ENCODE results near the gene TPMT.

DNA sequence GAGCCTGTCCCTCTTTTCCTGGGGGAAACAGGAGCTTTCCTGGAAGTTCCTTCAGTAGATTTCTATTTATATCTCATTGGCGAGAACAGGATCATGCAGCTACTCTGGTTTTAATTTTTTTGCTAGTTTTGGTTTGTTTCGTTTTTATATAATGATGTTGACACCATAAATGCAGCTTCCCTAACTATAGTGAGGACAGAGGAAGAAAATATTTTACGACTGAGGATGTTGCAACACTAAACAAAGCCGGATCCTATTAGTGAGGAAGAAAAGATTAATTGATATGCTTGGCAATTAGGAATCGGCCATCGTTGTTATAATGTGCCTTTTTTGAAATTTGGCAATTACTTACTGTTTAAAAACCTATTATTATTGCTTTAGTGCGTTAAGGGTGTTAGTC, 17.0 kb upstream of the TPMT start:
- TF ChIP-seq, protein P1, sequence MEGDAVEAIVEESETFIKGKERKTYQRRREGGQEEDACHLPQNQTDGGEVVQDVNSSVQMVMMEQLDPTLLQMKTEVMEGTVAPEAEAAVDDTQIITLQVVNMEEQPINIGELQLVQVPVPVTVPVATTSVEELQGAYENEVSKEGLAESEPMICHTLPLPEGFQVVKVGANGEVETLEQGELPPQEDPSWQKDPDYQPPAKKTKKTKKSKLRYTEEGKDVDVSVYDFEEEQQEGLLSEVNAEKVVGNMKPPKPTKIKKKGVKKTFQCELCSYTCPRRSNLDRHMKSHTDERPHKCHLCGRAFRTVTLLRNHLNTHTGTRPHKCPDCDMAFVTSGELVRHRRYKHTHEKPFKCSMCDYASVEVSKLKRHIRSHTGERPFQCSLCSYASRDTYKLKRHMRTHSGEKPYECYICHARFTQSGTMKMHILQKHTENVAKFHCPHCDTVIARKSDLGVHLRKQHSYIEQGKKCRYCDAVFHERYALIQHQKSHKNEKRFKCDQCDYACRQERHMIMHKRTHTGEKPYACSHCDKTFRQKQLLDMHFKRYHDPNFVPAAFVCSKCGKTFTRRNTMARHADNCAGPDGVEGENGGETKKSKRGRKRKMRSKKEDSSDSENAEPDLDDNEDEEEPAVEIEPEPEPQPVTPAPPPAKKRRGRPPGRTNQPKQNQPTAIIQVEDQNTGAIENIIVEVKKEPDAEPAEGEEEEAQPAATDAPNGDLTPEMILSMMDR (IDR thresholded peaks at IDR 0.05): no peak
- TF ChIP-seq EP300 (IDR thresholded peaks at IDR 0.05) (no peak), POLR2A (IDR thresholded peaks at IDR 0.05) (no peak), POLR2AphosphoS5 (IDR thresholded peaks at IDR 0.05) (no peak)

Measured in suprapubic skin (tissue), 4 donors.